MM.1S (cell line): Measurements from ENCODE around the gene MMAB.

ENCODE experiments used
- EZH2 ChIP-seq: fragments of 300-600 bp; sonication (generic); optimal IDR thresholded peaks from 2 replicates; pipeline ENCODE3; 2017; ENCODE audit warnings: low read depth, mild to moderate bottlenecking, antibody characterized with exemption, low read length, mixed read lengths
- TF ChIP-seq, protein P1 (sequence below): fragments of 300-600 bp; sonication (generic); IDR thresholded peaks from 2 replicates; pipeline ENCODE4 v1.5.1; 2016; ENCODE audit warnings: antibody characterized with exemption, low read length, mixed read lengths

- TF ChIP-seq, protein P1, sequence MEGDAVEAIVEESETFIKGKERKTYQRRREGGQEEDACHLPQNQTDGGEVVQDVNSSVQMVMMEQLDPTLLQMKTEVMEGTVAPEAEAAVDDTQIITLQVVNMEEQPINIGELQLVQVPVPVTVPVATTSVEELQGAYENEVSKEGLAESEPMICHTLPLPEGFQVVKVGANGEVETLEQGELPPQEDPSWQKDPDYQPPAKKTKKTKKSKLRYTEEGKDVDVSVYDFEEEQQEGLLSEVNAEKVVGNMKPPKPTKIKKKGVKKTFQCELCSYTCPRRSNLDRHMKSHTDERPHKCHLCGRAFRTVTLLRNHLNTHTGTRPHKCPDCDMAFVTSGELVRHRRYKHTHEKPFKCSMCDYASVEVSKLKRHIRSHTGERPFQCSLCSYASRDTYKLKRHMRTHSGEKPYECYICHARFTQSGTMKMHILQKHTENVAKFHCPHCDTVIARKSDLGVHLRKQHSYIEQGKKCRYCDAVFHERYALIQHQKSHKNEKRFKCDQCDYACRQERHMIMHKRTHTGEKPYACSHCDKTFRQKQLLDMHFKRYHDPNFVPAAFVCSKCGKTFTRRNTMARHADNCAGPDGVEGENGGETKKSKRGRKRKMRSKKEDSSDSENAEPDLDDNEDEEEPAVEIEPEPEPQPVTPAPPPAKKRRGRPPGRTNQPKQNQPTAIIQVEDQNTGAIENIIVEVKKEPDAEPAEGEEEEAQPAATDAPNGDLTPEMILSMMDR: no peak
- no peak for TF ChIP-seq EZH2
Measured at GRCh38 chr12:109553483-109553882, 19.8 kb downstream of the MMAB start.
